Liver (tissue), 9 donors: Measurements from ENCODE around the gene NMNAT2. TPM values are rescaled to one million over a fixed set of nuclear protein-coding genes. Genes with fewer than 3 reads are reported as not detected.

Experiments used
- DNase-seq: peaks from one replicate; pipeline ENCODE4 v3.0.0-alpha.2; 2017; ENCODE audit warnings: low spot score
- H3K27ac ChIP-seq, 2 donors: one replicate each; pipeline ENCODE4 v1.7.0; 2013; ENCODE audit warnings: inconsistent platforms in 2 of 2, low read length in 2 of 2, control low read depth in 1 of 2, low read depth in 1 of 2, mild to moderate bottlenecking in 1 of 2
- H3K27me3 ChIP-seq, 4 donors: one replicate each; pipeline versions ENCODE4 v1.6.1 to v1.7.0; 2013; ENCODE audit warnings: low read length in 3 of 4, inconsistent platforms in 1 of 4, mild to moderate bottlenecking in 1 of 4, moderate library complexity in 1 of 4; ENCODE audit not compliant: control insufficient read depth in 4 of 4, insufficient read depth in 4 of 4
- H3K36me3 ChIP-seq, 4 donors: one replicate each; pipeline versions ENCODE4 v1.6.1 to v1.7.0; 2013; ENCODE audit warnings: low read length in 3 of 4, mild to moderate bottlenecking in 3 of 4, low read depth in 1 of 4, moderate library complexity in 1 of 4; ENCODE audit not compliant: control insufficient read depth in 4 of 4, insufficient read depth in 3 of 4
- H3K4me1 ChIP-seq, 4 donors: one replicate each; pipeline versions ENCODE4 v1.6.1 to v1.7.0; 2013; ENCODE audit warnings: low read length in 3 of 4, mild to moderate bottlenecking in 3 of 4, moderate library complexity in 1 of 4; ENCODE audit not compliant: control insufficient read depth in 4 of 4, insufficient read depth in 4 of 4
- H3K4me3 ChIP-seq, 3 donors: one replicate each; pipeline versions ENCODE4 v1.6.1 to v1.7.0; 2013; ENCODE audit warnings: low read length in 3 of 3, control low read depth in 1 of 3, low read depth in 1 of 3, mild to moderate bottlenecking in 1 of 3
- H3K9ac ChIP-seq, 2 donors: one replicate each; pipeline ENCODE4 v1.7.0; 2013; ENCODE audit warnings: low read length in 2 of 2, mild to moderate bottlenecking in 2 of 2, moderate library complexity in 2 of 2, control low read depth in 1 of 2, low read depth in 1 of 2
- H3K9me3 ChIP-seq, 4 donors: one replicate each; pipeline versions ENCODE4 v1.6.1 to v1.7.0; 2013; ENCODE audit warnings: low read length in 3 of 4; ENCODE audit not compliant: control insufficient read depth in 4 of 4
- GABPA ChIP-seq, 2 donors: IDR thresholded peaks in 1 of 2; conservative IDR thresholded peaks in 1 of 2; 2 replicates each; pipeline ENCODE4 v1.6.1; 2016; ENCODE audit warnings: antibody characterized with exemption in 2 of 2, mild to moderate bottlenecking in 1 of 2, moderate library complexity in 1 of 2
- HNF4G ChIP-seq: IDR thresholded peaks from 2 replicates; pipeline ENCODE4 v1.6.1; 2016; ENCODE audit warnings: antibody characterized with exemption
- RAD21 ChIP-seq, 2 donors: IDR thresholded peaks; 2 replicates each; pipeline ENCODE4 v1.6.1; 2016; ENCODE audit warnings: antibody characterized with exemption in 2 of 2, mild to moderate bottlenecking in 2 of 2
- RXRA ChIP-seq, 2 donors: IDR thresholded peaks; 2 replicates each; pipeline ENCODE4 v1.6.1; 2017 to 2018; ENCODE audit warnings: antibody characterized with exemption in 2 of 2, mild to moderate bottlenecking in 1 of 2
- SP1 ChIP-seq: IDR thresholded peaks from 2 replicates; pipeline ENCODE4 v1.6.1; 2018; ENCODE audit warnings: antibody characterized with exemption, mild to moderate bottlenecking
- TAF1 ChIP-seq: conservative IDR thresholded peaks from 2 replicates; pipeline ENCODE4 v1.6.1; 2016; ENCODE audit warnings: antibody characterized with exemption, mild to moderate bottlenecking
- YY1 ChIP-seq: IDR thresholded peaks from 2 replicates; pipeline ENCODE4 v1.6.1; 2016; ENCODE audit warnings: antibody characterized with exemption, mild to moderate bottlenecking
- WGBS: extraction: QIAGEN DNeasy Blood & Tissue Kit; methylation state at CpG from one replicate; pipeline ENCODE4 v1.1.7; 2013; 5-methylcytosine and 5-hydroxymethylcytosine counted together
- polyA plus RNA-seq, 2 donors: library from polyadenylated mRNA; stranded (reverse) in 1 of 2; unstranded in 1 of 2; fragments of 200-250 nt in 1 of 2; fragments of >200 nt in 1 of 2; fragmentation: Nextera tagmentation in 1 of 2; extraction: Ambion mirVana in 1 of 2; gene quantifications; one replicate each; pipeline versions ENCODE4 v1.2.1 to v1.2.3, GENCODE V29; 2013 to 2015
- total RNA-seq, 2 donors: library from RNA; depleted of rRNA; stranded (reverse); fragments of >200 nt; gene quantifications; one replicate each; pipeline ENCODE4 v1.2.3, GENCODE V29; 2014
- TF ChIP-seq, protein P1 (sequence below): IDR thresholded peaks from 2 replicates; pipeline ENCODE4 v1.6.1; 2016; ENCODE audit warnings: antibody characterized with exemption, mild to moderate bottlenecking
- TF ChIP-seq, protein P2 (sequence below): IDR thresholded peaks from 2 replicates; pipeline ENCODE4 v1.6.1; 2016; ENCODE audit warnings: antibody characterized with exemption
- TF ChIP-seq, protein P3 (sequence below): fragments of 150-350 bp; IDR thresholded peaks from 2 replicates; pipeline ENCODE4 v1.5.1; 2017; ENCODE audit warnings: improper control_type of control experiment, low read depth, low read length; ENCODE audit not compliant: missing input control
- TF ChIP-seq, protein P4 (sequence below): IDR thresholded peaks from 2 replicates; pipeline ENCODE4 v1.6.1; 2016; ENCODE audit warnings: antibody characterized with exemption
- donor health status: healthy.
- donor health status: healthy.
- donor health status: healthy.
- donor health status: healthy.
- donor health status: healthy.

Gene NMNAT2
- total and polyA plus RNA-seq, 4 donors, result under 0.01 to 0.07 (median 0.05) TPM; not detected in 1

DNA sequence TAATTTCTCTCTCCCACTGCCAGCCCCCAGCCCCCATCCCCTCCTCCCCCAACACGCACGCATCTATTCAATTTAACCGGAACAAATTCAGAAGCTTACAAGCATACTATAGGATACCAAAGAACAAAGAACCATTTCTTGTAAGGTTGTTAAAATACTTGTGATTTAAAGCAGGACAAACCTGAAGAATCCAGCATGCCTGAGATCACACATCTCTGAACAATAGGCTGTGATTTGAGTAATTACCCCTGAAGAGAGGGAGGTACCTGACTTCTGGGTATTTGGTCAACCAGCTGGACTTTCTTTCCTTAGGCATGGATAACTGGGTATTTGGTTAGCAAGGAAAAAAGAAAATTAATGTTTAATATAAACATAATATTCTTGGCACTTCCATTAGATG lies 105.1 kb downstream of the NMNAT2 start:
- H3K9ac ChIP-seq, result no peak overlapping the region
- no peaks in the 10 kb centered on the region for H3K9me3 ChIP-seq
- H3K27me3 ChIP-seq, result no peaks in the 10 kb centered on the region
- WGBS, result 92% methylated on average over 3 of the region's 3 CpGs
- H3K36me3 ChIP-seq, result no peaks in the 10 kb centered on the region
- H3K27ac ChIP-seq, result no peak overlapping the region
- DNase-seq, result no peak
- no peak overlapping the region for H3K4me3 ChIP-seq
- H3K4me1 ChIP-seq, result no peaks in the 10 kb centered on the region
- TF ChIP-seq GABPA (IDR thresholded peaks at IDR 0.05 in 1 of 2, conservative IDR thresholded peaks at IDR 0.05 in 1 of 2), result no peak
- TF ChIP-seq, protein P1, sequence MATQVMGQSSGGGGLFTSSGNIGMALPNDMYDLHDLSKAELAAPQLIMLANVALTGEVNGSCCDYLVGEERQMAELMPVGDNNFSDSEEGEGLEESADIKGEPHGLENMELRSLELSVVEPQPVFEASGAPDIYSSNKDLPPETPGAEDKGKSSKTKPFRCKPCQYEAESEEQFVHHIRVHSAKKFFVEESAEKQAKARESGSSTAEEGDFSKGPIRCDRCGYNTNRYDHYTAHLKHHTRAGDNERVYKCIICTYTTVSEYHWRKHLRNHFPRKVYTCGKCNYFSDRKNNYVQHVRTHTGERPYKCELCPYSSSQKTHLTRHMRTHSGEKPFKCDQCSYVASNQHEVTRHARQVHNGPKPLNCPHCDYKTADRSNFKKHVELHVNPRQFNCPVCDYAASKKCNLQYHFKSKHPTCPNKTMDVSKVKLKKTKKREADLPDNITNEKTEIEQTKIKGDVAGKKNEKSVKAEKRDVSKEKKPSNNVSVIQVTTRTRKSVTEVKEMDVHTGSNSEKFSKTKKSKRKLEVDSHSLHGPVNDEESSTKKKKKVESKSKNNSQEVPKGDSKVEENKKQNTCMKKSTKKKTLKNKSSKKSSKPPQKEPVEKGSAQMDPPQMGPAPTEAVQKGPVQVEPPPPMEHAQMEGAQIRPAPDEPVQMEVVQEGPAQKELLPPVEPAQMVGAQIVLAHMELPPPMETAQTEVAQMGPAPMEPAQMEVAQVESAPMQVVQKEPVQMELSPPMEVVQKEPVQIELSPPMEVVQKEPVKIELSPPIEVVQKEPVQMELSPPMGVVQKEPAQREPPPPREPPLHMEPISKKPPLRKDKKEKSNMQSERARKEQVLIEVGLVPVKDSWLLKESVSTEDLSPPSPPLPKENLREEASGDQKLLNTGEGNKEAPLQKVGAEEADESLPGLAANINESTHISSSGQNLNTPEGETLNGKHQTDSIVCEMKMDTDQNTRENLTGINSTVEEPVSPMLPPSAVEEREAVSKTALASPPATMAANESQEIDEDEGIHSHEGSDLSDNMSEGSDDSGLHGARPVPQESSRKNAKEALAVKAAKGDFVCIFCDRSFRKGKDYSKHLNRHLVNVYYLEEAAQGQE, result no peak
- TF ChIP-seq RXRA (IDR thresholded peaks at IDR 0.05), result no peak
- TF ChIP-seq TAF1, result no peak
- TF ChIP-seq, protein P2, sequence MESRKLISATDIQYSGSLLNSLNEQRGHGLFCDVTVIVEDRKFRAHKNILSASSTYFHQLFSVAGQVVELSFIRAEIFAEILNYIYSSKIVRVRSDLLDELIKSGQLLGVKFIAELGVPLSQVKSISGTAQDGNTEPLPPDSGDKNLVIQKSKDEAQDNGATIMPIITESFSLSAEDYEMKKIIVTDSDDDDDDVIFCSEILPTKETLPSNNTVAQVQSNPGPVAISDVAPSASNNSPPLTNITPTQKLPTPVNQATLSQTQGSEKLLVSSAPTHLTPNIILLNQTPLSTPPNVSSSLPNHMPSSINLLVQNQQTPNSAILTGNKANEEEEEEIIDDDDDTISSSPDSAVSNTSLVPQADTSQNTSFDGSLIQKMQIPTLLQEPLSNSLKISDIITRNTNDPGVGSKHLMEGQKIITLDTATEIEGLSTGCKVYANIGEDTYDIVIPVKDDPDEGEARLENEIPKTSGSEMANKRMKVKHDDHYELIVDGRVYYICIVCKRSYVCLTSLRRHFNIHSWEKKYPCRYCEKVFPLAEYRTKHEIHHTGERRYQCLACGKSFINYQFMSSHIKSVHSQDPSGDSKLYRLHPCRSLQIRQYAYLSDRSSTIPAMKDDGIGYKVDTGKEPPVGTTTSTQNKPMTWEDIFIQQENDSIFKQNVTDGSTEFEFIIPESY, result no peak

DNA sequence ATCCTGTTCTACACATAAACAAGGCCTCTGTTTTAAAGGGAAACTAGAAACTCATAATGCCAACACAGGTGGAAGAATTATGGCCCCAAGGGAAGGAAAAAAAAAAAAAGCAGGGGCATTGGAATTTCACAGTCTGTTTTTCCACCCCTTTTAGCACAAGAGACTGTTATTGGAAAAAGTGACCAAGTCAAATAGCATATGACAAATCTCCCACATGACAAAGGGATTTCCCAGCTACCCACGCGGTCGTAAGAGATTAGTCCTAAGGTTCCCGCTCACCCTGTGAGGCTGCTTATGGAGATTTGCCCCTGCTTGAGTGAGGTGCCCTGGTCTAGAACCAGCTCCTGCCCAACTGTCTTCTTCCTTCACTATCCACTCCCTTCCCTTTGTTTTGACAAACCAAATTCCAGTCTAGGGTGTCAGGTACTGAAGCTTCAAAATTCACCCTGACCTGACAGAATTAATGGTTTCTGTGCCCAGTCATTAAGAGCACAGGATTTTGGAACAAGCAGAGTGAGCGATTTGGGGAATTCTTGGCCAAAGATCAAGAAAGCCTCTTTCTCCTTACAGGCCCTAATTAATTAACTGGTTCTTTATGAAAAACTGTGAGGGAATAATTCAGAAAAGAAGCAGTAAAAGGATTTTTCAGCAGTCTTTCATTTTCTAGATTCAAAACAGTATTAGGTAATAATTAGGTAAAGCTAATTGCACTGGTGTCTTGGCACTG lies 107.3 kb downstream of the NMNAT2 start:
- DNase-seq, result no peak
- WGBS, result 87% methylated on average over 5 of the region's 5 CpGs

More for the DNA sequence above, 107.3 kb downstream of the NMNAT2 start:
- H3K36me3 ChIP-seq, result no peaks in the 10 kb centered on the region
- no peaks in the 10 kb centered on the region for H3K27me3 ChIP-seq
- no peak overlapping the region for H3K27ac ChIP-seq
- no peak for TF ChIP-seq GABPA (IDR thresholded peaks at IDR 0.05 in 1 of 2, conservative IDR thresholded peaks at IDR 0.05 in 1 of 2)
- TF ChIP-seq, protein P3, sequence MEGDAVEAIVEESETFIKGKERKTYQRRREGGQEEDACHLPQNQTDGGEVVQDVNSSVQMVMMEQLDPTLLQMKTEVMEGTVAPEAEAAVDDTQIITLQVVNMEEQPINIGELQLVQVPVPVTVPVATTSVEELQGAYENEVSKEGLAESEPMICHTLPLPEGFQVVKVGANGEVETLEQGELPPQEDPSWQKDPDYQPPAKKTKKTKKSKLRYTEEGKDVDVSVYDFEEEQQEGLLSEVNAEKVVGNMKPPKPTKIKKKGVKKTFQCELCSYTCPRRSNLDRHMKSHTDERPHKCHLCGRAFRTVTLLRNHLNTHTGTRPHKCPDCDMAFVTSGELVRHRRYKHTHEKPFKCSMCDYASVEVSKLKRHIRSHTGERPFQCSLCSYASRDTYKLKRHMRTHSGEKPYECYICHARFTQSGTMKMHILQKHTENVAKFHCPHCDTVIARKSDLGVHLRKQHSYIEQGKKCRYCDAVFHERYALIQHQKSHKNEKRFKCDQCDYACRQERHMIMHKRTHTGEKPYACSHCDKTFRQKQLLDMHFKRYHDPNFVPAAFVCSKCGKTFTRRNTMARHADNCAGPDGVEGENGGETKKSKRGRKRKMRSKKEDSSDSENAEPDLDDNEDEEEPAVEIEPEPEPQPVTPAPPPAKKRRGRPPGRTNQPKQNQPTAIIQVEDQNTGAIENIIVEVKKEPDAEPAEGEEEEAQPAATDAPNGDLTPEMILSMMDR, result no peak
- TF ChIP-seq YY1, result no peak
- TF ChIP-seq, protein P4, sequence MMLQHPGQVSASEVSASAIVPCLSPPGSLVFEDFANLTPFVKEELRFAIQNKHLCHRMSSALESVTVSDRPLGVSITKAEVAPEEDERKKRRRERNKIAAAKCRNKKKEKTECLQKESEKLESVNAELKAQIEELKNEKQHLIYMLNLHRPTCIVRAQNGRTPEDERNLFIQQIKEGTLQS, result no peak
- TF ChIP-seq, protein P2, result no peak
- TF ChIP-seq RAD21 (IDR thresholded peaks at IDR 0.05), result no peak
- TF ChIP-seq HNF4G, result no peak
- no peak for TF ChIP-seq RXRA (IDR thresholded peaks at IDR 0.05)
- TF ChIP-seq TAF1, result no peak
- no peak for TF ChIP-seq SP1
- no peaks in the 10 kb centered on the region for H3K9me3 ChIP-seq
- no peak overlapping the region for H3K9ac ChIP-seq
- H3K4me3 ChIP-seq, result no peak overlapping the region
- H3K4me1 ChIP-seq, result no peaks in the 10 kb centered on the region
